ENCODE measurements around the gene UBN1. TPM values are rescaled to one million over a fixed set of nuclear protein-coding genes. Genes with fewer than 3 reads are reported as not detected.
"Not testable (repeated sequence)": the region's sequence is repeated elsewhere in the genome, so short reads cannot be mapped to it uniquely, and the experiment has no call there.

Gene UBN1
- polyA plus RNA-seq, 4 donors, result 33.4 to 36.1 (median 35.0) TPM

DNA sequence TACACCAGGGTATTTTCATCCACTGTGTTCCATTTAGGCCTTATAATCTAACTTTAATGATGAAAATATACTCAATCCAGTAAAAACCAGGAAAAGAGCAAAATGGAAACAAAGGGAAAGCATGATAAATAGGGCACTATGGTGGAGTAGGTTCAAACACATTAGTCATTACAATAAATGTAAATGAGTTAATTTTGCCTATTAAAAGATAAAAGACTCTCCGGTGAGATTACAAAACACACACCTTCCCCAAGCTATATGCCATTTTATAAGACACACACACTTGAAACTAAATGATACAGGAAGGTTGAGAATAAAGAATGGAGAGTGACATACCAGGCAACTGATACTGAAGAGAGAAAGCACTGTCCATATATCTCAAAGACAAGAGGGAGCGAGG, 79.6 kb downstream of the UBN1 start:
- DNase-seq (ENCODE audit: low read depth in 4 of 4, low spot score in 3 of 4), result no peak

DNA sequence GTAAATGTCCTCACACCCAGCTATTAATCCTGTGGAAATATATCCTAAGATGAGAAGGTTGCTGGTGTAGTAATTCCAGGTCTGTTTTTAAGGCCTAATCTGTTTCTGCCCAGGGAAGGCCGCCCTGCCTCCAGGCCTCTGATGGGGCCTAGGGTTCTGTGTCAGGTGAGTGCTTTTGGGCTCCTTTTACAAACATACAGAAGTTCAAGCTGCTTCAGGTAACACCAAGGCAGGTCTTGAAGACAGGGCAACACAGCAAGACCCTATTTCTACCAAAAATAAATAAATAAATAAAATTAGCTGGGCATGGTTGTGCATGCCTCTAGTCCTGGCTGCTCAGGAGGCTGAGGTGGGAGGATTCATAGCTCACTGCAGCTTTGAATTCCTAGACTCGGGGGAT, 80.4 kb downstream of the UBN1 start:
- no peak for DNase-seq (ENCODE audit: low read depth in 4 of 4, low spot score in 3 of 4)

DNA sequence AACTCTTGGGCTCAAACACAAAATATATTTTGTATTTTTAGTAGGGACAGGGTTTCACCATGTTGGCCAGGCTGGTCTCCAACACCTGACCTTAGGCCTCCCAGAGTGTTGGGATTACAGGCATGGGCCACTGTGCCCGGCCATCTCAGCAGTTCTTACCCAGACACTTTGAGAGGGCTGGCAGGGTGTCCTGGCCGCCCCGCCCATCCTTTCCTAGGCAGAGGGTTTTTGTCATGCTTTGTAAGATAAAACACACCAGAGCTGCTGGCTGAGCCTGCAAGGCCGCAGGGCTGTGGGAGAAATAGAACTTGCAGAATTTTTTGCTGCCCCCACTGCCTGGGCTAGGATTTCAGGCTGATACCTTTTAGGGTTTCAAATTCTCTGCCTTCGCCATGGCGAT, 80.9 kb downstream of the UBN1 start:
- DNase-seq (ENCODE audit: low read depth in 4 of 4, low spot score in 3 of 4), result no peak

DNA sequence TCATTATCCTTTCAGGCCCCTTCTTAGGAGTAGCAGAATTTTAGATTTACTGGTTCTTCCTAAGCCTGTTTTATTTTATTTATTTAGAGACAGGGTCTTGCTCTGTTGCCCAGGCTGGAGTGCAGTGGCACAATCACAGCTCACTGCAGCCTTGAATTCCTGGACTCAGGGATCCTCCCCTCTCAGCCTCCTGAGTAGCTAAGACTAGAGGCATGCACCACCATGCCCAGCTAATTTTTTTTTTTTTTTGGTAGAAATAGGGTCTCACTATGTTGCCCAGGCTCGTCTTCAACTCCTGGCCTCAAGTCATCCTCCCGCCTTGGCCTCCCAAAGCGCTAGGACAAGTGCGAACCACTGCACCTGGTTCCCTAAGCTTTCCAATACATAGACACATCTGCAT, 82.3 kb downstream of the UBN1 start:
- not testable (repeated sequence) for DNase-seq (ENCODE audit: low read depth in 4 of 4, low spot score in 3 of 4)

DNA sequence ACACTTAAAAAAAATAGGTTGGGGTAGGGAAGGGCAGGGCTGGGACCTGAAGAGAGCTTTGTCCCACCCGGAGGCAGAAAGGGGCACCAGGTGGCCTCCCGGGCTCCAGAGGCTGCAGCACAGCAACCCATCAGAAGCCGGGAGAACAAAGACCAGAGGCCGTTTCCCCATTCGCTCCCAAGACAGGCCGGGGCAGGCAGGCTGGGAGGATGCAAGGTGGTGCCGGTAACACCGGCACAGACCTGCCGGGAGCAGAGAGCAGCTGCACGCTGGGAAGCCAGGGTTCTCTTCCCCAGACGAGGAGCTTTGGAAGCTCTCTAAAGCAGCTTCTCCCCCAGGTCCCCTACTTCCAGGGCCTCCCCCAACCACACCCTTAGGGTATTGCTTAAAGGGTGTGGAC, 84.1 kb downstream of the UBN1 start:
- no peak for DNase-seq (ENCODE audit: low read depth in 4 of 4, low spot score in 3 of 4)

Other genes with a start within 250 kb of the UBN1 start
- 10 to 100 TPM; 14.4 to 26.8 (median 15.3) TPM for gene UBALD1, start 232.6 kb upstream of the UBN1 start, polyA plus RNA-seq (ENCODE audit: insufficient read length in 4 of 4)
- gene MGRN1, start 222.7 kb upstream of the UBN1 start, polyA plus RNA-seq (ENCODE audit: insufficient read length in 4 of 4), result 10 to 100 TPM; 42.1 to 63.2 (median 47.1) TPM
- gene NUDT16L1, start 153.9 kb upstream of the UBN1 start, polyA plus RNA-seq (ENCODE audit: insufficient read length in 4 of 4), result 10 to 100 TPM; 39.7 to 55.9 (median 43.3) TPM
- gene ANKS3, start 113.2 kb upstream of the UBN1 start, polyA plus RNA-seq (ENCODE audit: insufficient read length in 4 of 4), result 10 to 100 TPM; 20.8 to 24.0 (median 22.8) TPM
- 1 to 10 TPM; 2.1 to 2.5 (median 2.3) TPM for gene DNAAF8, start 112.9 kb upstream of the UBN1 start, polyA plus RNA-seq (ENCODE audit: insufficient read length in 4 of 4)
- gene ZNF500, start 80.3 kb upstream of the UBN1 start, polyA plus RNA-seq (ENCODE audit: insufficient read length in 4 of 4), result 10 to 100 TPM; 13.8 to 19.2 (median 16.4) TPM
- under 1 TPM in 1 of 4 donors, not detected in 3; 0.18 TPM for gene SEPTIN12, start 59.1 kb upstream of the UBN1 start, polyA plus RNA-seq (ENCODE audit: insufficient read length in 4 of 4)
- 10 to 100 TPM in 2 of 4 donors, 1 to 10 TPM in 2; 7.5 to 12.7 (median 10.9) TPM for gene SMIM22, start 52.1 kb upstream of the UBN1 start, polyA plus RNA-seq (ENCODE audit: insufficient read length in 4 of 4)
- 10 to 100 TPM; 34.8 to 42.1 (median 36.3) TPM for gene ROGDI, start 44.8 kb upstream of the UBN1 start, polyA plus RNA-seq (ENCODE audit: insufficient read length in 4 of 4)
- gene GLYR1, start 193 bp upstream of the UBN1 start, polyA plus RNA-seq (ENCODE audit: insufficient read length in 4 of 4), result 100 to 1,000 TPM; 123 to 150 (median 139) TPM
- gene PPL, start 89.7 kb downstream of the UBN1 start, polyA plus RNA-seq (ENCODE audit: insufficient read length in 4 of 4), result 10 to 100 TPM; 27.8 to 34.6 (median 28.7) TPM
- under 1 TPM; 0.14 to 0.36 (median 0.26) TPM for gene SEC14L5, start 110.8 kb downstream of the UBN1 start, polyA plus RNA-seq (ENCODE audit: insufficient read length in 4 of 4)
- gene NAGPA, start 186.5 kb downstream of the UBN1 start, polyA plus RNA-seq (ENCODE audit: insufficient read length in 4 of 4), result 10 to 100 TPM in 1 of 4 donors, 1 to 10 TPM in 3; 8.6 to 10.9 (median 8.8) TPM
- gene C16orf89, start 218.5 kb downstream of the UBN1 start, polyA plus RNA-seq (ENCODE audit: insufficient read length in 4 of 4), result 10 to 100 TPM in 1 of 4 donors, 1 to 10 TPM in 3; 2.6 to 11.6 (median 6.4) TPM
- gene ALG1, start 224.4 kb downstream of the UBN1 start, polyA plus RNA-seq (ENCODE audit: insufficient read length in 4 of 4), result 10 to 100 TPM; 24.3 to 27.2 (median 24.4) TPM

Data from right renal pelvis (tissue), 4 donors.